IMR-90 (cell line): ENCODE results near the gene B4GALT5. TPM values are rescaled to one million over a fixed set of nuclear protein-coding genes. Genes with fewer than 3 reads are reported as not detected.

Source experiments
- ATAC-seq: fragments of 200-7000 bp; cut with Tn5 transposase; 2 replicates; pipeline ENCODE4 v1.9.1; 2020; ENCODE audit warnings: low read depth, mild to moderate bottlenecking, moderate library complexity
- BruUV-seq: library from RNA; stranded (reverse); fragments of 400-500 nt; replicated peaks from 2 replicates; lab custom pipeline; 2021; lab: Mats Ljungman, UMichigan
- CTCF ChIA-PET: fragments of 300-600 bp; formaldehyde crosslinking; extraction: SDS; loops from one replicate; lab custom pipeline; 2021; ENCODE audit warnings: antibody characterized with exemption; lab: Yijun Ruan, JAX
- POLR2A ChIA-PET: fragments of 300-600 bp; sonication (Branson Sonifier 250); formaldehyde crosslinking; loops from one replicate; lab custom pipeline; 2022; ENCODE audit warnings: antibody characterized with exemption; ENCODE audit not compliant: unreplicated experiment; lab: Charles Lee
- DNase-seq: peaks from one replicate; pipeline ENCODE4 v3.0.0; 2013
- H2AFZ ChIP-seq: replicated peaks from 2 replicates; pipeline ENCODE3; 2013; ENCODE audit warnings: low read length, mild to moderate bottlenecking; ENCODE audit not compliant: poor library complexity
- H2AK5ac ChIP-seq: 2 replicates; pipeline ENCODE4 v1.6.1; 2013; ENCODE audit warnings: low read depth, low read length, inconsistent platforms
- H2AK9ac ChIP-seq: replicated peaks from 2 replicates; pipeline ENCODE3; 2013; ENCODE audit warnings: mild to moderate bottlenecking, low read depth, low read length, moderate library complexity; ENCODE audit not compliant: poor library complexity
- H2BK120ac ChIP-seq: 2 replicates; pipeline ENCODE4 v1.6.1; 2013; ENCODE audit warnings: low read depth, low read length, inconsistent platforms
- H2BK15ac ChIP-seq: 3 replicates; pipeline ENCODE4 v1.6.1; 2013; ENCODE audit warnings: low read depth, low read length, inconsistent platforms
- H2BK20ac ChIP-seq: 2 replicates; pipeline ENCODE4 v1.6.1; 2013; ENCODE audit warnings: low read depth, mild to moderate bottlenecking, inconsistent platforms, low read length, moderate library complexity
- H2BK5ac ChIP-seq: 2 replicates; pipeline ENCODE4 v1.6.1; 2013; ENCODE audit warnings: mild to moderate bottlenecking, low read depth, low read length, inconsistent platforms; ENCODE audit not compliant: poor library complexity, severe bottlenecking
- H3K14ac ChIP-seq: replicated peaks from 2 replicates; pipeline ENCODE4 v1.6.1; 2013; ENCODE audit warnings: low read depth, low read length, inconsistent platforms
- H3K18ac ChIP-seq: 2 replicates; pipeline ENCODE4 v1.6.1; 2013; ENCODE audit warnings: low read depth, low read length, control low read depth
- H3K23ac ChIP-seq: 2 replicates; pipeline ENCODE4 v1.6.1; 2013; ENCODE audit warnings: low read depth, low read length, inconsistent platforms
- H3K27ac ChIP-seq: 2 replicates; pipeline ENCODE4 v1.5.1; 2013; ENCODE audit warnings: mild to moderate bottlenecking, control low read depth, low read length; ENCODE audit not compliant: insufficient read depth
- H3K27me3 ChIP-seq: 2 replicates; pipeline ENCODE4 v1.6.1; 2013; ENCODE audit warnings: low read length; ENCODE audit not compliant: control insufficient read depth, insufficient read depth
- H3K36me3 ChIP-seq: 2 replicates; pipeline ENCODE4 v1.6.1; 2013; ENCODE audit warnings: low read length, mixed read lengths; ENCODE audit not compliant: control insufficient read depth, insufficient read depth
- H3K4ac ChIP-seq: 2 replicates; pipeline ENCODE4 v1.6.1; 2013; ENCODE audit warnings: low read depth, low read length, inconsistent platforms
- H3K4me1 ChIP-seq: 2 replicates; pipeline ENCODE4 v1.6.1; 2013; ENCODE audit warnings: low read length, mixed read lengths; ENCODE audit not compliant: control insufficient read depth, insufficient read depth
- H3K4me2 ChIP-seq: 2 replicates; pipeline ENCODE4 v1.6.1; 2013; ENCODE audit warnings: low read depth, mild to moderate bottlenecking, control low read depth, low read length, moderate library complexity
- H3K4me3 ChIP-seq: 2 replicates; pipeline ENCODE4 v1.5.1; 2013; ENCODE audit warnings: low read depth, mild to moderate bottlenecking, control low read depth, low read length, moderate library complexity; ENCODE audit not compliant: insufficient read depth
- H3K56ac ChIP-seq: 2 replicates; pipeline ENCODE4 v1.6.1; 2013; ENCODE audit warnings: low read length, inconsistent platforms; ENCODE audit not compliant: insufficient read depth; ENCODE audit errors: extremely low read depth
- H3K79me1 ChIP-seq, 2 experiments: 2 replicates each; pipeline ENCODE4 v1.6.1; 2013; ENCODE audit warnings: low read length in 2 of 2, inconsistent platforms in 1 of 2, low read depth in 1 of 2
- H3K9ac ChIP-seq: 2 replicates; pipeline ENCODE4 v1.6.1; 2013; ENCODE audit warnings: low read depth, low read length, control low read depth
- H3K9me1 ChIP-seq: 2 replicates; pipeline ENCODE4 v1.6.1; 2013; ENCODE audit warnings: low read length, inconsistent platforms; ENCODE audit not compliant: insufficient read depth
- H3K9me3 ChIP-seq: 2 replicates; pipeline ENCODE4 v1.6.1; 2013; ENCODE audit warnings: low read length; ENCODE audit not compliant: control insufficient read depth, insufficient read depth
- H4K20me1 ChIP-seq: 2 replicates; pipeline ENCODE4 v1.6.1; 2013; ENCODE audit warnings: low read length, inconsistent platforms; ENCODE audit not compliant: insufficient read depth
- H4K5ac ChIP-seq: 2 replicates; pipeline ENCODE4 v1.6.1; 2013; ENCODE audit warnings: mild to moderate bottlenecking, low read depth, low read length, control low read depth
- H4K8ac ChIP-seq, 2 experiments: 2 replicates each; pipeline ENCODE4 v1.6.1; 2013; ENCODE audit warnings: low read depth in 2 of 2, low read length in 2 of 2, control low read depth in 1 of 2, inconsistent platforms in 1 of 2
- H4K91ac ChIP-seq: 2 replicates; pipeline ENCODE4 v1.6.1; 2013; ENCODE audit warnings: low read depth, low read length, inconsistent platforms; ENCODE audit not compliant: insufficient read depth
- BHLHE40 ChIP-seq: fragments of 150-350 bp; IDR thresholded peaks from 2 replicates; pipeline ENCODE4 v1.6.1; 2016; ENCODE audit warnings: mild to moderate bottlenecking, low read depth, low read length
- CTCF ChIP-seq: conservative IDR thresholded peaks from 2 replicates; pipeline ENCODE4 v1.5.1; 2012; ENCODE audit warnings: mild to moderate bottlenecking, low read depth, low read length, improper control_type of control experiment
- FOS ChIP-seq: fragments of 150-350 bp; IDR thresholded peaks from 2 replicates; pipeline ENCODE4 v1.6.1; 2016; ENCODE audit warnings: low read depth, low read length
- MAFK ChIP-seq: IDR thresholded peaks from 2 replicates; pipeline ENCODE4 v1.6.1; 2012; ENCODE audit warnings: low read depth, low read length, improper control_type of control experiment
- MAZ ChIP-seq: IDR thresholded peaks from 2 replicates; pipeline ENCODE4 v1.6.1; 2012; ENCODE audit warnings: low read depth, mild to moderate bottlenecking, low read length, improper control_type of control experiment, moderate library complexity, borderline replicate concordance
- POLR2A ChIP-seq: IDR thresholded peaks from 2 replicates; pipeline ENCODE4 v1.6.1; 2012; ENCODE audit warnings: mild to moderate bottlenecking, low read depth, low read length
- RAD21 ChIP-seq: IDR thresholded peaks from 2 replicates; pipeline ENCODE4 v1.6.1; 2012; ENCODE audit warnings: low read length, improper control_type of control experiment
- RCOR1 ChIP-seq: IDR thresholded peaks from 2 replicates; pipeline ENCODE4 v1.6.1; 2012; ENCODE audit warnings: mild to moderate bottlenecking, low read length, improper control_type of control experiment; ENCODE audit not compliant: insufficient replicate concordance
- SMC3 ChIP-seq: fragments of 150-350 bp; IDR thresholded peaks from 2 replicates; pipeline ENCODE4 v1.6.1; 2016; ENCODE audit warnings: low read depth, mild to moderate bottlenecking, antibody characterized with exemption, low read length, moderate library complexity
- WGBS, 2 experiments: methylation state at CpG; one replicate each; pipeline versions ENCODE4 v1.1.5 to v1.1.7; 2013; ENCODE audit warnings: missing lambda C conversion rate in 2 of 2; ENCODE audit not compliant: insufficient read length in 1 of 2; ENCODE audit errors: extremely low coverage in 2 of 2; 5-methylcytosine and 5-hydroxymethylcytosine counted together
- dilution Hi-C: fragments of 300-500 bp; cut with HindIII; formaldehyde crosslinking; loops from one replicate; pipeline ENCODE4 v1.14.3; 2018; ENCODE audit warnings: low sequenced_read_pairs; ENCODE audit not compliant: unreplicated experiment
- in situ Hi-C: fragments of 300-500 bp; cut with MboI; formaldehyde crosslinking; loops from 3 replicates; pipeline ENCODE4 v1.14.3; 2019; ENCODE audit warnings: low sequenced_read_pairs, inconsistent platforms, mixed read lengths
- intact Hi-C: fragments of 100-400 bp; cut with micrococcal nuclease; formaldehyde crosslinking; loops from 2 replicates; pipeline ENCODE4 v1.10.0; 2022
- polyA plus RNA-seq, 3 experiments: library from polyadenylated mRNA; depleted of rRNA; stranded (reverse); fragments of >200 nt; gene quantifications; 2 replicates each; pipeline ENCODE4 v1.2.3, GENCODE V29; 2012; ENCODE audit warnings: low replicate concordance in 1 of 3
- total RNA-seq: library from RNA; depleted of rRNA; stranded (reverse); fragments of >200 nt; gene quantifications from 2 replicates; pipeline ENCODE4 v1.2.3, GENCODE V29; 2012

B4GALT5 gene
- total and polyA plus RNA-seq, 2 of the 4 experiments (the other 2 are of a cell fraction), result 11.3 to 20.4 TPM

GRCh38 chr20:49710971-49711666 lies 2.6 kb downstream of the B4GALT5 start (continued):
- no peak for TF ChIP-seq RCOR1

GRCh38 chr20:49707118-49707517 lies 6.6 kb downstream of the B4GALT5 start:
- H3K27ac ChIP-seq, result no peak overlapping the region
- no peak overlapping the region for H3K18ac ChIP-seq
- H3K27me3 ChIP-seq, result no peaks in the 10 kb centered on the region
- H2BK120ac ChIP-seq, result no peak overlapping the region
- no peak overlapping the region for H2BK15ac ChIP-seq
- H3K79me1 ChIP-seq, result peaks cover 9 to 70% of the 10 kb centered on the region in 2 experiments
- no peak overlapping the region for H3K4ac ChIP-seq
- no peak overlapping the region for H2BK20ac ChIP-seq
- H3K9me3 ChIP-seq, result no peaks in the 10 kb centered on the region
- no peak overlapping the region for H2AK5ac ChIP-seq
- TF ChIP-seq POLR2A, result no peak
- TF ChIP-seq BHLHE40, result no peak
- no peak for TF ChIP-seq CTCF
- no peak for TF ChIP-seq MAFK
- TF ChIP-seq RAD21, result no peak
- no peak for TF ChIP-seq FOS
- TF ChIP-seq RCOR1, result no peak
- no peak for TF ChIP-seq SMC3
- no peak for TF ChIP-seq MAZ
- intact Hi-C loops (no loop called here), dilution Hi-C loops (no loop called here), in situ Hi-C loops (no loop called here)
- H4K5ac ChIP-seq, result no peak overlapping the region
- no peaks in the 10 kb centered on the region for H3K36me3 ChIP-seq
- no CpG with 5 or more reads among the region's 3 CpGs for WGBS, 2 experiments
- H3K56ac ChIP-seq, result no peak overlapping the region
- no peak overlapping the region for H3K14ac ChIP-seq
- DNase-seq (no peak), ATAC-seq (no peak)
- peaks cover 72% of the 10 kb centered on the region for H4K20me1 ChIP-seq
- H3K9ac ChIP-seq, result no peak overlapping the region
- no peak overlapping the region for H2AK9ac ChIP-seq
- no peak overlapping the region for H3K4me3 ChIP-seq
- H3K4me2 ChIP-seq, result no peak overlapping the region
- H4K91ac ChIP-seq, result no peak overlapping the region
- H2BK5ac ChIP-seq, result no peak overlapping the region
- POLR2A ChIA-PET, result no interaction called here
- no peak overlapping the region for H3K23ac ChIP-seq
- no peak overlapping the region for H4K8ac ChIP-seq
- CTCF ChIA-PET, result interaction anchor here (0.6 kb wide), 1 partner anchor 608 kb away, joined by 3 read pairs; no protein-coding TSS in a partner anchor
- 0 out of 2 replicates have a peak, but pooled peaks cover 4% of the 10 kb centered on the region for H3K9me1 ChIP-seq
- no TSS peak for BruUV-seq
- H3K4me1 ChIP-seq, result peaks cover under 1% of the 10 kb centered on the region
- no peak overlapping the region for H2AFZ ChIP-seq
